Mesendoderm (in vitro differentiated cells): ENCODE measurements around the gene CWC25. TPM values are rescaled to one million over a fixed set of nuclear protein-coding genes. Genes with fewer than 3 reads are reported as not detected.

ENCODE experiments used
- DNase-seq: peaks from one replicate; pipeline ENCODE4 v3.0.0; 2013
- H2AK5ac ChIP-seq: 2 replicates; pipeline ENCODE4 v1.6.1; 2013; ENCODE audit warnings: low read length, inconsistent platforms
- H2BK120ac ChIP-seq: 2 replicates; pipeline ENCODE4 v1.6.1; 2013; ENCODE audit warnings: low read depth, mild to moderate bottlenecking, low read length, moderate library complexity, mixed read lengths
- H2BK15ac ChIP-seq: replicated peaks from 2 replicates; pipeline ENCODE4 v1.6.1; 2013; ENCODE audit warnings: low read depth, mild to moderate bottlenecking, moderate library complexity
- H2BK5ac ChIP-seq: 2 replicates; pipeline ENCODE4 v1.6.1; 2013; ENCODE audit warnings: low read length, inconsistent platforms
- H3K18ac ChIP-seq: 2 replicates; pipeline ENCODE4 v1.6.1; 2013; ENCODE audit warnings: mild to moderate bottlenecking, low read length, mixed read lengths
- H3K23ac ChIP-seq: one replicate; pipeline ENCODE4 v1.6.1; 2013; ENCODE audit warnings: low read length
- H3K27ac ChIP-seq: 2 replicates; pipeline ENCODE4 v1.5.1; 2013; ENCODE audit warnings: low read depth, mild to moderate bottlenecking, inconsistent platforms, low read length, moderate library complexity
- H3K27me3 ChIP-seq: 2 replicates; pipeline ENCODE4 v1.6.1; 2013; ENCODE audit warnings: low read length, control low read depth, mild to moderate bottlenecking, inconsistent platforms; ENCODE audit not compliant: insufficient read depth, poor library complexity
- H3K36me3 ChIP-seq: 2 replicates; pipeline ENCODE4 v1.6.1; 2013; ENCODE audit warnings: low read length, inconsistent platforms; ENCODE audit not compliant: control insufficient read depth, insufficient read depth
- H3K4ac ChIP-seq: one replicate; pipeline ENCODE4 v1.6.1; 2013; ENCODE audit warnings: low read depth, mild to moderate bottlenecking, low read length, moderate library complexity
- H3K4me1 ChIP-seq: 2 replicates; pipeline ENCODE4 v1.6.1; 2013; ENCODE audit warnings: low read depth, low read length, inconsistent platforms; ENCODE audit not compliant: control insufficient read depth
- H3K4me2 ChIP-seq: 2 replicates; pipeline ENCODE4 v1.6.1; 2013; ENCODE audit warnings: low read length
- H3K4me3 ChIP-seq: 2 replicates; pipeline ENCODE4 v1.5.1; 2013; ENCODE audit warnings: mild to moderate bottlenecking, low read length
- H3K56ac ChIP-seq: one replicate; pipeline ENCODE4 v1.6.1; 2013; ENCODE audit warnings: low read length
- H3K79me1 ChIP-seq: 2 replicates; pipeline ENCODE4 v1.6.1; 2013; ENCODE audit warnings: low read length, inconsistent platforms
- H3K79me2 ChIP-seq: 2 replicates; pipeline ENCODE4 v1.6.1; 2013; ENCODE audit warnings: mild to moderate bottlenecking, low read length; ENCODE audit not compliant: control insufficient read depth, insufficient read depth
- H3K9ac ChIP-seq: 2 replicates; pipeline ENCODE4 v1.6.1; 2013; ENCODE audit warnings: low read length, inconsistent platforms
- H4K5ac ChIP-seq: one replicate; pipeline ENCODE4 v1.6.1; 2013; ENCODE audit warnings: low read length
- H4K8ac ChIP-seq: one replicate; pipeline ENCODE4 v1.6.1; 2013; ENCODE audit warnings: low read depth, mild to moderate bottlenecking, control low read depth, low read length, moderate library complexity
- WGBS: extraction: QIAGEN DNeasy Blood & Tissue Kit; methylation state at CpG from one replicate; pipeline ENCODE4 v1.1.7; 2013; ENCODE audit warnings: low lambda C conversion rate, missing lambda C conversion rate; ENCODE audit not compliant: insufficient coverage; ENCODE audit errors: extremely low coverage; 5-methylcytosine and 5-hydroxymethylcytosine counted together
- small RNA-seq: library from polyadenylated mRNA; stranded (forward); fragments of <200 nt; extraction: miRNeasy Mini kit (QIAGEN cat#:217004); gene quantifications from one replicate; pipeline ENCODE3, GENCODE V24; 2013; ENCODE audit not compliant: insufficient read depth

Gene CWC25

GRCh38 chr17:38751808-38752307 is 73.3 kb downstream of the CWC25 start:
- H2BK120ac ChIP-seq: no peak overlapping the region
- H2AK5ac ChIP-seq: no peak overlapping the region
- peaks cover 11% of the 10 kb centered on the region for H3K79me1 ChIP-seq
- H4K5ac ChIP-seq: no peak overlapping the region
- H3K4me3 ChIP-seq: peak overlapping the region; percentile 70
- H3K27me3 ChIP-seq: no peaks in the 10 kb centered on the region
- no peak overlapping the region for H2BK15ac ChIP-seq
- peaks cover 24% of the 10 kb centered on the region for H3K79me2 ChIP-seq
- H3K4me1 ChIP-seq: peaks cover 10% of the 10 kb centered on the region
- peaks cover 2% of the 10 kb centered on the region for H3K36me3 ChIP-seq
- no peak overlapping the region for H4K8ac ChIP-seq
- peak overlapping the region; percentile 75 for H3K9ac ChIP-seq
- WGBS: no CpG with 5 or more reads among the region's 44 CpGs
- peak overlapping the region; percentile 92 for H3K56ac ChIP-seq
- DNase-seq: peak; percentile 93
- H2BK5ac ChIP-seq: peak overlapping the region; percentile 5
- peak overlapping the region; percentile 89 for H3K4ac ChIP-seq
- H3K27ac ChIP-seq: no peak overlapping the region
- H3K23ac ChIP-seq: no peak overlapping the region
- H3K4me2 ChIP-seq: peak overlapping the region; percentile 76
- peak overlapping the region; percentile 34 for H3K18ac ChIP-seq

GRCh38 chr17:38751144-38751807 is 73.8 kb downstream of the CWC25 start:
- no CpG with 5 or more reads among the region's 10 CpGs for WGBS
- H3K27ac ChIP-seq: no peak overlapping the region
- peak; percentile 43 for DNase-seq
- peak overlapping the region; percentile 3 for H3K4me3 ChIP-seq
- no peak overlapping the region for H3K23ac ChIP-seq
- peak overlapping the region; percentile 93 for H3K56ac ChIP-seq
- H4K5ac ChIP-seq: no peak overlapping the region
- H3K4me1 ChIP-seq: peaks cover 11% of the 10 kb centered on the region
- no peak overlapping the region for H3K4ac ChIP-seq
- H4K8ac ChIP-seq: no peak overlapping the region
- no peak overlapping the region for H3K18ac ChIP-seq
- peaks cover 2% of the 10 kb centered on the region for H3K36me3 ChIP-seq
- H3K79me2 ChIP-seq: peaks cover 30% of the 10 kb centered on the region
- H2AK5ac ChIP-seq: no peak overlapping the region
- no peak overlapping the region for H2BK5ac ChIP-seq
- peak overlapping the region; percentile 95 for H3K4me2 ChIP-seq
- no peaks in the 10 kb centered on the region for H3K27me3 ChIP-seq
- H3K79me1 ChIP-seq: peaks cover 12% of the 10 kb centered on the region
- H2BK15ac ChIP-seq: no peak overlapping the region
- peak overlapping the region; percentile 85 for H3K9ac ChIP-seq
- H2BK120ac ChIP-seq: no peak overlapping the region

Small RNA genes lying within 50 kb of the gene (small RNA-seq; reads per million reads assigned to genes)
- 0.54 reads per million for gene MIR4727
- gene RNU6-866P: not detected
- not detected for gene SNORA21
- gene SNORA21B: not detected
